MCF 10A (cell line): ENCODE results near the gene CHCHD3. TPM values are rescaled to one million over a fixed set of nuclear protein-coding genes. Genes with fewer than 3 reads are reported as not detected.

Experiments
- BruUV-seq: library from RNA; stranded (reverse); fragments of 400-500 nt; replicated peaks from 2 replicates; lab custom pipeline; 2021; lab: Mats Ljungman, UMichigan
- CTCF ChIA-PET: fragments of 300-600 bp; sonication (Branson Sonifier 250); formaldehyde crosslinking; extraction: SDS; loops from one replicate; lab custom pipeline; 2021; ENCODE audit warnings: antibody characterized with exemption, inconsistent platforms; lab: Yijun Ruan, JAX
- POLR2A ChIA-PET: fragments of 300-600, 350-650 bp; sonication (Branson Sonifier 250); formaldehyde crosslinking; extraction: SDS; loops from one replicate; lab custom pipeline; 2020; ENCODE audit warnings: antibody characterized with exemption, inconsistent platforms; lab: Yijun Ruan, JAX
- DNase-seq: peaks from one replicate; pipeline ENCODE4 v3.0.0-alpha.2; 2018; ENCODE audit not compliant: unreplicated experiment
- H3K27ac Mint-ChIP-seq: one replicate; pipeline ENCODE4 v1.8.0; 2022; ENCODE audit warnings: mild to moderate bottlenecking, low read depth, mixed read lengths; ENCODE audit not compliant: unreplicated experiment
- H3K27me3 Mint-ChIP-seq: one replicate; pipeline ENCODE4 v1.8.0; 2022; ENCODE audit warnings: mixed read lengths; ENCODE audit not compliant: insufficient read depth, unreplicated experiment
- H3K36me3 Mint-ChIP-seq: one replicate; pipeline ENCODE4 v1.8.0; 2022; ENCODE audit warnings: mild to moderate bottlenecking, moderate library complexity, mixed read lengths; ENCODE audit not compliant: insufficient read depth, unreplicated experiment
- H3K4me1 Mint-ChIP-seq: one replicate; pipeline ENCODE4 v1.8.0; 2022; ENCODE audit warnings: mixed read lengths; ENCODE audit not compliant: insufficient read depth, unreplicated experiment
- H3K4me3 Mint-ChIP-seq: one replicate; pipeline ENCODE4 v1.8.0; 2022; ENCODE audit warnings: mild to moderate bottlenecking, moderate library complexity, mixed read lengths; ENCODE audit not compliant: unreplicated experiment
- H3K9me3 Mint-ChIP-seq: one replicate; pipeline ENCODE4 v1.8.0; 2022; ENCODE audit warnings: mixed read lengths; ENCODE audit not compliant: unreplicated experiment
- intact Hi-C: fragments of 100-400 bp; cut with micrococcal nuclease; formaldehyde crosslinking; loops from 2 replicates; pipeline ENCODE4 v1.14.1; 2022
- total RNA-seq: library from RNA; stranded (reverse); gene quantifications from 2 replicates; pipeline ENCODE4 v1.2.3, GENCODE V29; 2022
- TF ChIP-seq, protein P1 (sequence below): fragments of 200-600 bp; IDR thresholded peaks from one replicate; pipeline ENCODE4 v1.8.0; 2022; ENCODE audit warnings: antibody characterized with exemption, mild to moderate bottlenecking; ENCODE audit not compliant: unreplicated experiment

The CHCHD3 gene
- total RNA-seq, 1 experiment from 2014 or later: 102 TPM

- DNase-seq: peak; percentile 16
- Mint-ChIP-seq H3K4me3 (no peak overlapping the region), H3K4me1 (no peaks in the 10 kb centered on the region), H3K27me3 (no peaks in the 10 kb centered on the region), H3K36me3 (no peaks in the 10 kb centered on the region), H3K27ac (no peak overlapping the region), H3K9me3 (no peaks in the 10 kb centered on the region)
- intact Hi-C loops: no loop called here
- BruUV-seq: no TSS peak
- TF ChIP-seq, protein P1, sequence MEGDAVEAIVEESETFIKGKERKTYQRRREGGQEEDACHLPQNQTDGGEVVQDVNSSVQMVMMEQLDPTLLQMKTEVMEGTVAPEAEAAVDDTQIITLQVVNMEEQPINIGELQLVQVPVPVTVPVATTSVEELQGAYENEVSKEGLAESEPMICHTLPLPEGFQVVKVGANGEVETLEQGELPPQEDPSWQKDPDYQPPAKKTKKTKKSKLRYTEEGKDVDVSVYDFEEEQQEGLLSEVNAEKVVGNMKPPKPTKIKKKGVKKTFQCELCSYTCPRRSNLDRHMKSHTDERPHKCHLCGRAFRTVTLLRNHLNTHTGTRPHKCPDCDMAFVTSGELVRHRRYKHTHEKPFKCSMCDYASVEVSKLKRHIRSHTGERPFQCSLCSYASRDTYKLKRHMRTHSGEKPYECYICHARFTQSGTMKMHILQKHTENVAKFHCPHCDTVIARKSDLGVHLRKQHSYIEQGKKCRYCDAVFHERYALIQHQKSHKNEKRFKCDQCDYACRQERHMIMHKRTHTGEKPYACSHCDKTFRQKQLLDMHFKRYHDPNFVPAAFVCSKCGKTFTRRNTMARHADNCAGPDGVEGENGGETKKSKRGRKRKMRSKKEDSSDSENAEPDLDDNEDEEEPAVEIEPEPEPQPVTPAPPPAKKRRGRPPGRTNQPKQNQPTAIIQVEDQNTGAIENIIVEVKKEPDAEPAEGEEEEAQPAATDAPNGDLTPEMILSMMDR: no peak
- POLR2A ChIA-PET: no interaction called here
- CTCF ChIA-PET: no interaction called here
Measured at GRCh38 chr7:132757783-132758182, 324.1 kb downstream of the CHCHD3 start.

GRCh38 chr7:132756484-132756990 is 325.4 kb downstream of the CHCHD3 start:
- no peaks in the 10 kb centered on the region for H3K27me3 Mint-ChIP-seq
- no peaks in the 10 kb centered on the region for H3K4me1 Mint-ChIP-seq
- H3K9me3 Mint-ChIP-seq: no peaks in the 10 kb centered on the region
- POLR2A ChIA-PET: no interaction called here
- no peak overlapping the region for H3K27ac Mint-ChIP-seq
- BruUV-seq: no TSS peak
- DNase-seq: no peak
- no peak overlapping the region for H3K4me3 Mint-ChIP-seq
- TF ChIP-seq, protein P1: no peak
- no peaks in the 10 kb centered on the region for H3K36me3 Mint-ChIP-seq
- intact Hi-C loops: no loop called here
- CTCF ChIA-PET: no interaction called here

- peak; percentile 16 for DNase-seq
- Mint-ChIP-seq H3K4me3 (no peak overlapping the region), H3K27ac (no peak overlapping the region), H3K4me1 (no peaks in the 10 kb centered on the region), H3K27me3 (no peaks in the 10 kb centered on the region), H3K9me3 (no peaks in the 10 kb centered on the region), H3K36me3 (no peaks in the 10 kb centered on the region)
- intact Hi-C loops: no loop called here
- TF ChIP-seq, protein P1: no peak
- no TSS peak for BruUV-seq
- CTCF ChIA-PET: no interaction called here
- POLR2A ChIA-PET: no interaction called here
Measured at GRCh38 chr7:132755538-132756483, 326.1 kb downstream of the CHCHD3 start.

GRCh38 chr7:132752431-132752830 is 329.5 kb downstream of the CHCHD3 start:
- DNase-seq: no peak
- ChIA-PET CTCF (no interaction called here), POLR2A (no interaction called here)
- no peaks in the 10 kb centered on the region for H3K4me1 Mint-ChIP-seq
- no peaks in the 10 kb centered on the region for H3K36me3 Mint-ChIP-seq
- intact Hi-C loops: no loop called here
- H3K27me3 Mint-ChIP-seq: peaks cover 18% of the 10 kb centered on the region
- no TSS peak for BruUV-seq
- peaks cover 8% of the 10 kb centered on the region for H3K9me3 Mint-ChIP-seq
- H3K4me3 Mint-ChIP-seq: no peak overlapping the region
- no peak overlapping the region for H3K27ac Mint-ChIP-seq
- TF ChIP-seq, protein P1: no peak
